NCI-H1930 (cell line): ENCODE results near the gene PIGC.
"Not testable (repeated sequence)": the region's sequence is repeated elsewhere in the genome, so short reads cannot be mapped to it uniquely, and the experiment has no call there.

Source experiments
- DNase-seq, 2 experiments: peaks; one replicate each; lab custom pipeline; 2025; lab: John Stamatoyannopoulos, UW

PIGC gene

DNA sequence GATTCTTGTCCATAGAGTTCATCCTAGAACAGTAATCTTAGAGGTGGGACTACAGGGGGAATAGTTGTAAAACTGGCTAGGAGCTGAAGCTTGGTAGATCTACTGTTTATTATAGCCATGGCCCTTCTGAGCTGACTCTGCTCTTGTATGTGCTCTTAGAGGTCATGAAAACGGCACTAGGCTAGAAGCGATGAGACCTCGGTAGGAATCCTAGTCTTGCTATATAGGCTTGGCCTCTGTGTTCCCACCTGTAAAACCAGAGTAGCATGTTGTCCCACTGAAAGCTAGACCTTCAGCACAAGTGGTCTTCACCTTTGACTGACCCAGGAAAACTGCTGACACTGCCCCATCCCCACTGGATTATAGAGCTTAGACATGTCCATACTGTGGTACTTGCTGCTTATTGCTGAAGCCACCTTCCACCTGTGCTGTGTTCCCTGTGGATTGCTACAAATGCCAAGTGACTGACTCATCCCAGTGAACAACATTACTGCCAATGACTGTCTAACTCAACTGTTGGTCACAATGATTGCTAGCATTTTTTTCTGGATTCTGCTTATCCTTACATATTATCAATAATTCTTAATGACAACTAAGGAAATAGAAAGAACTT, 23.0 kb upstream of the PIGC start:
- DNase-seq = no peak

GRCh38 chr1:172465617-172466016, 21.7 kb upstream of the PIGC start:
- no peak for DNase-seq

GRCh38 chr1:172460887-172461315, 17.0 kb upstream of the PIGC start:
- no peak for DNase-seq

- no peak for DNase-seq
Measured at GRCh38 chr1:172460177-172460576, 16.3 kb upstream of the PIGC start.

- DNase-seq = no peak
Measured at GRCh38 chr1:172457479-172458130, 13.7 kb upstream of the PIGC start.

DNA sequence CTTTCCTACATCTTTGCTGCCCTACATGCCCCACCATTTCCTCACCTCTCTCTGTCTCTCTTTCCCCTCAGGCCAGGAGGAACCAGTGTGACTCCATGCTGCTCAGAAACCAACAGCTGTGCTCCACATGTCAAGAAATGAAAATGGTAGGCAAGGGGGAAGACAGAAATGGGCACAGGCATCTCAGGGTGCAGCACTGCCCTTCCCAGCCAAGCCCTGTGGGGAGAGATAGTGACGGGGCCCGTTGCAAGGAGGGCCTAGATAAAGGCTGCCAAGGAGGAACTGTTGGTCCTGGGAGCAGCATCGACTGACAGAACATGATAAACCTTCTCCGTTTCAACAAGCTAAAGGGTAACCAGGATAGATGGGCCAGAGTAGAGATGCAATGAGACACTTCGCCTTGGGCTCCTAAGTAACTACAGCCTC, 12.5 kb upstream of the PIGC start:
- no peak for DNase-seq

GRCh38 chr1:172455451-172455850, 11.6 kb upstream of the PIGC start:
- DNase-seq = no peak

DNA sequence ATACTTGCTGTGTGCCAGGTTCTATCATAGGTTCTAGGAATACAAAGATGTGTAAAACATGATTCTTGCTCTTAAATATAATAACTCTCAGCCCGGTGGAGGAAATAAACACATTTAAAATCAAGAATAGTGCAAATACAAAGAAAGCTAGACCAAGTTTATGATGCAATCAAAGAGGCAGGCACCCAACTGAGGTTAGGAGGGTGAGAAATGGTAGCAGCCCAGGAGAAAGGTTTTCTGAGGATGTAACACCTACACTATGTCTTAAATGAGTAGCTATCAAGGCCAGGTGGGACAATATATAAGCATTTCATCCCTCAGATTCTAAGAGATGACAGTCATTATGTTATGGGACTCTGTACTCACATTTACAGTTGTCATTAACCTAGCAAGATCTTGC, 9.7 kb upstream of the PIGC start:
- no peak for DNase-seq

DNA sequence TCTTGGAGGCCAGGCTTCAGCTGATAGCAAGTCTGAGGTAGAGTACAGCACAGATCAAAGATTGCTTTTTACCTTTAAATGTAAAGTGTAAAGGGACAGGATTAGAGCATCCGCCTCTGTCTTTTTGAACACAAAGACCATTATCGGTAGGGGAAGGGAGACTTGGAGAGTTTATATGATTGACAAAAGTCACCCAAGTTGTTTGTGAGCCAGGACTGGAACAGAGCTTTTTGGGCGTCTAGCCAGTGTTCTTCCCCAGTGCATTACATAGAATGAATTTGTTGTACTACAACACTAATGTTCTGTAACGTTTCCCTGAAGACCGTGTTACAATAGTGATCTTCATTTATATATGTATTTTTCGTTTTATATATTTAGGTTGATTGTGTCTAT, 9.3 kb upstream of the PIGC start:
- DNase-seq = no peak

- no peak for DNase-seq
Measured at GRCh38 chr1:172452536-172453152, 8.8 kb upstream of the PIGC start.

DNA sequence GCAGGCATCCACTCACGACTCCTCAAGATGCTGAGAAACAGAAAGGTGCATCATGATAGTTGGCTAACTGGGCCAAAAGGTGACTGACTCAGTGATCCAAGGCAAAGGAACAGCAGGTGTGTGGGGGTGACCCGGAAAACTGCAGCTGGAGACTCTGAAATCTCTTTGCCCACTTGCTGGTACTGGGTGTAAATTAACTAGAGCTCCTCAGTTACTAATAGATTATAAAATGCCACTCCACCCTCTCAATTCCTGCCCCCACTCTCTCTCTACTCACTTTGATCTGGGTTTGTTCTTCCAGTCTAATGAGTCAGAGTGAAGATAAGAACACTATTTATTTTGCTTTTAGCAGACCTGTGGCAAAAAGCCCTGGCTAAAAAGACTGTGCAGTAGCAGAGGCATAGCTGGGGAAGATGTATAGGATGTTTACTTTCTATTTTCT, 7.2 kb upstream of the PIGC start:
- DNase-seq = no peak

DNA sequence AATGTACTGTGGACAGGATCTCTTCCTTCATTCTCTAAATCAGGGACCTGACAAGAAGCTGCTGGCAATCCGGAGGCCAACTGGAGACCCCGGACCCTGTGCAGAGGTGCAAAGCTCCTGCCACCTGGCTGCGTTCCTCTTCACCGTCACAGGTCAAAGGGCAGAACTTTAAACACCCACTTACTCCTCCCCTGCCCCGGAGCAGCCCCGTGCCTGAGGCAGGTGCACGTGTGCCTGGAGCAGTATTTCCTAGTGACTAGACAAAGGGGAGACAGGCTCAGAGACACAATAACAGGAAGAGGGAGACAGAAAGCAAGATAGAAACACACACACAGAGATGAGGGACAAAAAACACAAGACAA, 6.6 kb upstream of the PIGC start:
- DNase-seq = no peak

- DNase-seq = peak; percentile 5 to 14
Measured at GRCh38 chr1:172449585-172450523, 6.0 kb upstream of the PIGC start.

DNA sequence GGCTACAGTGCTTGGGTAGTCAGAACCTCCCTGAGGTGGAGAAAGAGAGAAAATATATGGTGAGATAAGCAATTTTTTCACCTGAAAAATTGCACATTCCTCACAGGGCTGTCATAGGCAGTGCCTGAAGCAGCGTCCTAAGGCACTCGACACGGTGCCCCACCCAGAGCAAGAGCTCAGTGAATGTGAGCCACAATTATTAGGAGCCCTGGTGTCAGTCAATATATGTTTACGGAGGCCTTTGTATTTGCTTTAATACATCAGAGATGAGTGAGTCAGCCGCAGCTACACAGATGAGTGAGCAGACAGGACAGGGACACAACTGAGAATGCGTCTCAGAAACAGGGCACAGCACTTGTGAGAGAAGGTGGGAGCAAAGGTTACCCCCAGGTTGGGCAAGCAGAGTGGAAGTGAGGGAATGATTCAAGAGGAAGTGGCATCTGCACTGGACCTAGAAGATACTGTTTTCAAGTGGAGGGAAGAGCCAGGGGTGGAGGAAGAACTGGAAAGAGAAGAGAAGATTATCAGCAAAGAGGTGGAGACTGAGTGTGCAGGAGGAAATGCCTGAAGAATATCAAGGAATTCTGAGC, 5.2 kb upstream of the PIGC start:
- no peak for DNase-seq

DNA sequence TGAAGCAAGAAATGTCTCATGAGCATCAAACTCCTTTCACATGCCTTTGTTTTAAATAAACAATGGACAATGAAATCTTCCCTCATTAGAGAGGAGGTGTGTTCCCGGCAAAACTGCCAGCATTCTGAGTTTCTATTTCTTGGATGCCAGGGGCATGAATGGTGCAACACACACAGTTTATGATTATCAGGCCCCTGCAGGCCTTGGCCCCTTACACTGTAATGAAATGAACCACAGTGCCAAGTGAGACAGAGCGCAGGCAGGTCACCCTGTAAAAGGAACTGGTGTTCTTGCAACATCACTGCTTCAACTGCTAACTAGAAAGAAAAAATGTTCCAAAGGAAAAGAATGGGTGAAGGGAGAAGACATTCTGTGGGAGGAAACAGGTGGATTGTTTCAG, 3.8 kb upstream of the PIGC start:
- DNase-seq = no peak

GRCh38 chr1:172446547-172446946, 2.7 kb upstream of the PIGC start:
- no peak for DNase-seq

GRCh38 chr1:172442843-172443565, 865 bp downstream of the PIGC start:
- DNase-seq = no peak

DNA sequence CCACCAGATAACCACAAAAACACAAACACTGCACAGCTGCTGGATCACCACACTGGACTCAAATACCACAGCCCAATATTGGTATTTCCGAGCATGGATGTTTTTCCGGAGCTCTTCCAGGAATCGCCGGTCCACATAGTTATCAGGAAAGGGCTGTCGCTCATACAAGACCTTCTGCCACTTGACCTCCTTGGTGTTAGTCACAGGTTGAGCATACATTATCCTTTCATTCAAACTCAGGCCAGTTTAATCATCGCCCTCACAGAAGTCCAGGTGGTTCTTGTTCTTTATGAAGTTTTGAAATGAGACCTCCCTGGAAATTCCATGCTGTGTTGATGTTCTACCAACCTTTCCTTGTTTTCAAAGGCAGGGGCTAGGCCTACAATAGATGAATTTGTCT, 1.5 kb downstream of the PIGC start:
- DNase-seq = no peak

GRCh38 chr1:172437183-172437582, 6.7 kb downstream of the PIGC start:
- not testable (repeated sequence) for DNase-seq

GRCh38 chr1:172431721-172432192, 12.1 kb downstream of the PIGC start:
- no peak for DNase-seq

GRCh38 chr1:172431204-172431603, 12.7 kb downstream of the PIGC start:
- DNase-seq = no peak
